GM12878 (cell line): ENCODE results near the gene ITGA4. TPM values are rescaled to one million over a fixed set of nuclear protein-coding genes. Genes with fewer than 3 reads are reported as not detected.

Experiments used
- ATAC-seq: fragments of 200-7000 bp; cut with Tn5 transposase; 3 replicates; pipeline ENCODE4 v1.9.1; 2020; ENCODE audit warnings: mild to moderate bottlenecking, moderate library complexity
- BruUV-seq: library from RNA; stranded (reverse); fragments of 400-500 nt; replicated peaks from 2 replicates; lab custom pipeline; 2021; lab: Mats Ljungman, UMichigan
- CTCF ChIA-PET: fragments of 300-600 bp; sonication (Branson Sonifier 250); formaldehyde crosslinking; extraction: SDS; loops from one replicate; lab custom pipeline; 2021; ENCODE audit warnings: inconsistent platforms; lab: Yijun Ruan, JAX
- POLR2A ChIA-PET: fragments of 350-600 bp; formaldehyde crosslinking; extraction: SDS; loops from one replicate; lab custom pipeline; 2021; ENCODE audit warnings: inconsistent platforms; lab: Charles Lee
- RAD21 ChIA-PET: fragments of 300-600 bp; sonication (Branson Sonifier 250); formaldehyde crosslinking; loops from one replicate; lab custom pipeline; 2023; ENCODE audit warnings: antibody characterized with exemption; ENCODE audit not compliant: unreplicated experiment; lab: Charles Lee
- SMC1A ChIA-PET: fragments of 300-600 bp; sonication (Branson Sonifier 250); formaldehyde crosslinking; loops from one replicate; lab custom pipeline; 2023; ENCODE audit not compliant: unreplicated experiment, uncharacterized antibody; lab: Charles Lee
- DNase-seq: peaks from one replicate; pipeline ENCODE4 v3.0.0-alpha.2; 2011; ENCODE audit warnings: low read depth, low spot score
- FAIRE-seq: peaks from 3 replicates; lab custom pipeline; 2011; peaks lifted over from hg19 to GRCh38; lab: Jason Lieb, UNC
- H2AFZ ChIP-seq: 2 replicates; pipeline ENCODE4 v1.6.0; 2011; ENCODE audit warnings: low read depth, low read length, control low read depth; ENCODE audit not compliant: control insufficient read depth
- H3K27ac ChIP-seq: 2 replicates; pipeline ENCODE4 v1.5.1; 2011; ENCODE audit warnings: control low read depth; ENCODE audit not compliant: control insufficient read depth, insufficient read depth
- H3K27me3 ChIP-seq, 2 experiments: replicated peaks in 1 of 2; 2 replicates each; pipeline versions ENCODE4 v1.6.0 to v1.6.1; 2011; ENCODE audit warnings: low read length in 1 of 2; ENCODE audit not compliant: control insufficient read depth in 2 of 2, insufficient read depth in 2 of 2
- H3K36me3 ChIP-seq, 2 experiments: 2 replicates each; pipeline ENCODE4 v1.5.1; 2011; ENCODE audit warnings: low read length in 1 of 2; ENCODE audit not compliant: control insufficient read depth in 2 of 2, insufficient read depth in 2 of 2
- H3K4me1 ChIP-seq: 2 replicates; pipeline ENCODE4 v1.6.1; 2011; ENCODE audit warnings: mild to moderate bottlenecking, low read length, moderate library complexity, mixed read lengths; ENCODE audit not compliant: control insufficient read depth, insufficient read depth
- H3K4me2 ChIP-seq: 2 replicates; pipeline ENCODE4 v1.6.0; 2011; ENCODE audit warnings: control low read depth; ENCODE audit not compliant: control insufficient read depth, insufficient read depth
- H3K4me3 ChIP-seq: fragments of 200-600 bp; sonication (generic); 2 replicates; pipeline ENCODE4 v1.5.1; 2016
- H3K79me2 ChIP-seq: 2 replicates; pipeline ENCODE4 v1.6.0; 2011; ENCODE audit warnings: low read length; ENCODE audit not compliant: control insufficient read depth, insufficient read depth
- H3K9ac ChIP-seq: 2 replicates; pipeline ENCODE4 v1.8.0; 2011; ENCODE audit warnings: low read length, control low read depth, mixed read lengths; ENCODE audit not compliant: control insufficient read depth, insufficient read depth
- H3K9me3 ChIP-seq: replicated peaks from 3 replicates; pipeline ENCODE4 v1.5.1; 2011; ENCODE audit warnings: mild to moderate bottlenecking, low read length; ENCODE audit not compliant: control insufficient read depth, insufficient read depth
- H4K20me1 ChIP-seq: 2 replicates; pipeline ENCODE4 v1.6.0; 2011; ENCODE audit not compliant: control insufficient read depth, insufficient read depth
- CBX3 ChIP-seq: fragments of 200-600 bp; sonication (generic); IDR thresholded peaks from 2 replicates; pipeline ENCODE4 v1.6.1; 2016; ENCODE audit warnings: low read depth, borderline replicate concordance
- CHD2 ChIP-seq: IDR thresholded peaks from 2 replicates; pipeline ENCODE4 v1.6.1; 2011; ENCODE audit warnings: low read depth, low read length, improper control_type of control experiment, borderline replicate concordance
- CTCF ChIP-seq, 3 experiments: IDR thresholded peaks in 2 of 3; conservative IDR thresholded peaks in 1 of 3; 2 replicates each; pipeline ENCODE4 v1.5.1; 2011; ENCODE audit warnings: low read depth in 3 of 3, low read length in 3 of 3, mild to moderate bottlenecking in 3 of 3, control low read depth in 2 of 3, moderate library complexity in 2 of 3, inconsistent platforms in 1 of 3, mixed read lengths in 1 of 3; ENCODE audit not compliant: control insufficient read depth in 2 of 3, insufficient read depth in 1 of 3; ENCODE audit errors: extremely low read depth in 1 of 3
- HDAC6 ChIP-seq: fragments of 200-600 bp; sonication (generic); IDR thresholded peaks from one replicate; pipeline ENCODE4 v1.8.0; 2017; ENCODE audit warnings: antibody characterized with exemption; ENCODE audit not compliant: unreplicated experiment
- IKZF2 ChIP-seq, 2 experiments: fragments of 450-650 bp; IDR thresholded peaks; 2 replicates each; pipeline ENCODE4 v1.6.1; 2017; ENCODE audit warnings: mild to moderate bottlenecking in 2 of 2, moderate library complexity in 2 of 2
- MYC ChIP-seq: IDR thresholded peaks from 2 replicates; pipeline ENCODE4 v1.6.1; 2011; ENCODE audit warnings: mild to moderate bottlenecking, low read length, moderate library complexity, inconsistent platforms; ENCODE audit not compliant: insufficient read depth, insufficient replicate concordance, insufficient read length, severe bottlenecking
- NRF1 ChIP-seq: conservative IDR thresholded peaks from 2 replicates; pipeline ENCODE4 v1.6.1; 2011; ENCODE audit warnings: mild to moderate bottlenecking, low read depth, low read length, improper control_type of control experiment
- POLR2A ChIP-seq: IDR thresholded peaks from 2 replicates; pipeline ENCODE4 v1.6.1; 2011; ENCODE audit warnings: low read depth, mild to moderate bottlenecking, low read length
- POU2F2 ChIP-seq: IDR thresholded peaks from 3 replicates; pipeline ENCODE4 v1.6.1; 2011; ENCODE audit warnings: low read depth, mild to moderate bottlenecking, low read length, borderline replicate concordance
- SIN3A ChIP-seq: IDR thresholded peaks from 2 replicates; pipeline ENCODE4 v1.6.1; 2012; ENCODE audit warnings: low read depth, low read length, improper control_type of control experiment
- SIX5 ChIP-seq: IDR thresholded peaks from 2 replicates; pipeline ENCODE4 v1.6.1; 2011; ENCODE audit warnings: mild to moderate bottlenecking, low read depth, low read length, moderate library complexity; ENCODE audit not compliant: severe bottlenecking
- SMC3 ChIP-seq: IDR thresholded peaks from 2 replicates; pipeline ENCODE4 v1.6.1; 2011; ENCODE audit warnings: low read length, improper control_type of control experiment, borderline replicate concordance
- TCF7 ChIP-seq: IDR thresholded peaks from 2 replicates; pipeline ENCODE4 v1.6.1; 2014; ENCODE audit warnings: antibody characterized with exemption, borderline replicate concordance
- ZBED1 ChIP-seq: IDR thresholded peaks from 2 replicates; pipeline ENCODE4 v1.6.1; 2016; ENCODE audit warnings: borderline replicate concordance
- ZBTB11 ChIP-seq: fragments of 450-650 bp; formaldehyde crosslinking; IDR thresholded peaks from 2 replicates; pipeline ENCODE4 v1.5.0; 2022; ENCODE audit warnings: mild to moderate bottlenecking, missing genetic modification characterization
- ZNF384 ChIP-seq: IDR thresholded peaks from 2 replicates; pipeline ENCODE4 v1.6.1; 2012; ENCODE audit warnings: low read depth, mild to moderate bottlenecking, low read length, improper control_type of control experiment, borderline replicate concordance
- WGBS: methylation state at CpG from one replicate; pipeline ENCODE4 v1.1.6; 2016; ENCODE audit warnings: low lambda C conversion rate; ENCODE audit not compliant: insufficient replicate concordance, insufficient coverage; ENCODE audit errors: missing lambda C conversion rate; 5-methylcytosine and 5-hydroxymethylcytosine counted together
- in situ Hi-C: fragments of 300-500 bp; cut with MboI; formaldehyde crosslinking; loops from 9 replicates; pipeline ENCODE4 v1.14.3; 2018; ENCODE audit warnings: mixed read lengths
- intact Hi-C: fragments of 100-400 bp; cut with micrococcal nuclease; formaldehyde crosslinking; loops from one replicate; pipeline ENCODE4 v1.14.2; 2022; ENCODE audit not compliant: unreplicated experiment
- polyA plus RNA-seq, 11 experiments: library from polyadenylated mRNA; depleted of rRNA in 4 of 11; unstranded in 6 of 11; stranded (reverse) in 5 of 11; fragments of >200 nt; fragmentation: Nextera tagmentation in 4 of 11; fragmentation: Illumina TruSeq in 1 of 11; extraction: Ambion mirVana in 4 of 11; extraction: Trizol in 1 of 11; gene quantifications; 1 replicate in 1 of 11; 2 replicates in 10 of 11; pipeline versions ENCODE4 v1.2.1 to v1.2.3, GENCODE V29; 2011 to 2016; ENCODE audit warnings: inconsistent platforms in 2 of 11, missing spikeins in 2 of 11, low read depth in 1 of 11
- total RNA-seq, 4 experiments: library from RNA; depleted of rRNA in 3 of 4; stranded (reverse); fragments of >200 nt in 3 of 4; fragmentation: Illumina TruSeq in 1 of 4; extraction: Trizol in 1 of 4; gene quantifications; 2 replicates each; pipeline versions ENCODE4 v1.2.1 to v1.2.3, GENCODE V29; 2013 to 2021
- TF ChIP-seq, protein P1 (sequence below): fragments of 150-350 bp; IDR thresholded peaks from 2 replicates; pipeline ENCODE4 v1.6.1; 2014; ENCODE audit warnings: mild to moderate bottlenecking, low read depth, low read length

ITGA4 gene
- total and polyA plus RNA-seq, 10 of the 15 experiments (the other 5 are each of a cell fraction or from before 2014, with no cell fraction given), result 12.4 to 87.9 (median 63.5) TPM

DNA sequence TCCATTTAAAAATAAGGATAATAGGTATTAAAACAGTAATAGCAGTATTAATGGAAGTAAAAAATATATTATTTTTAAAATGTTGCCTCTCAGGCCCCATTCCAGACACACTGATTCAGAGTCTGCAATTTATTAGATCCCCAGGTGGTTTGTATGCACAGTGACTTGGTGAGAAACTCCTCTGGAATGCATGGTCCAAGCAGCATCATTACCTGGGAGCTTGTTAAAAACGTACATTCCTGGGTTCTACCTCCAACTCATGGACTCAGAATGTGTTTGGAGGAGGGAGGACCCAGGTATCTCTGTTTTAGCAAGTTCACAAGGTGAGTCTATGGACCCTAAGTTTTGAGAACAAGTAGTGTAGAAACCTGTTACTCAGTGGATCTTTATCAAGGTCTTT, 95.6 kb downstream of the ITGA4 start:
- in situ Hi-C loops, result no loop called here
- TF ChIP-seq SIX5, result no peak
- TF ChIP-seq CBX3, result no peak
- TF ChIP-seq TCF7, result no peak
- no peak for TF ChIP-seq POLR2A
- TF ChIP-seq NRF1, result no peak
- TF ChIP-seq ZNF384, result no peak
- no peak for TF ChIP-seq HDAC6
- TF ChIP-seq ZBTB11, result no peak
- no peak for TF ChIP-seq MYC
- TF ChIP-seq SMC3, result no peak
- no peak for TF ChIP-seq POU2F2
- TF ChIP-seq ZBED1, result no peak
- no peak for TF ChIP-seq IKZF2 (IDR thresholded peaks at IDR 0.05)
- TF ChIP-seq SIN3A, result no peak
- no peak for TF ChIP-seq CTCF (IDR thresholded peaks at IDR 0.05 in 2 of 3, conservative IDR thresholded peaks at IDR 0.05 in 1 of 3; ENCODE audit: control insufficient read depth in 2 of 3, extremely low read depth in 1 of 3, insufficient read depth in 1 of 3, low read depth in 3 of 3, low read length in 3 of 3)
- TF ChIP-seq, protein P1, sequence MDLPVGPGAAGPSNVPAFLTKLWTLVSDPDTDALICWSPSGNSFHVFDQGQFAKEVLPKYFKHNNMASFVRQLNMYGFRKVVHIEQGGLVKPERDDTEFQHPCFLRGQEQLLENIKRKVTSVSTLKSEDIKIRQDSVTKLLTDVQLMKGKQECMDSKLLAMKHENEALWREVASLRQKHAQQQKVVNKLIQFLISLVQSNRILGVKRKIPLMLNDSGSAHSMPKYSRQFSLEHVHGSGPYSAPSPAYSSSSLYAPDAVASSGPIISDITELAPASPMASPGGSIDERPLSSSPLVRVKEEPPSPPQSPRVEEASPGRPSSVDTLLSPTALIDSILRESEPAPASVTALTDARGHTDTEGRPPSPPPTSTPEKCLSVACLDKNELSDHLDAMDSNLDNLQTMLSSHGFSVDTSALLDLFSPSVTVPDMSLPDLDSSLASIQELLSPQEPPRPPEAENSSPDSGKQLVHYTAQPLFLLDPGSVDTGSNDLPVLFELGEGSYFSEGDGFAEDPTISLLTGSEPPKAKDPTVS, result no peak
- no peak for TF ChIP-seq CHD2

More for the DNA sequence above, 95.6 kb downstream of the ITGA4 start:
- no peaks in the 10 kb centered on the region for H3K4me1 ChIP-seq
- no peaks in the 10 kb centered on the region for H4K20me1 ChIP-seq
- no peak overlapping the region for H3K27ac ChIP-seq
- no peak overlapping the region for H3K9ac ChIP-seq
- H3K27me3 ChIP-seq, result no peaks in the 10 kb centered on the region
- no TSS peak for BruUV-seq
- no peak for ATAC-seq
- H3K4me3 ChIP-seq, result no peak overlapping the region
- ChIA-PET RAD21 (no interaction called here), POLR2A (no interaction called here), CTCF (no interaction called here), SMC1A (no interaction called here)
- 0% methylated on average over 1 of the region's 1 CpG for WGBS
- no peaks in the 10 kb centered on the region for H3K79me2 ChIP-seq
- DNase-seq, result no peak
- FAIRE-seq, result no peak
- H2AFZ ChIP-seq, result no peak overlapping the region
- no peak overlapping the region for H3K4me2 ChIP-seq
- no peaks in the 10 kb centered on the region for H3K9me3 ChIP-seq
- intact Hi-C loops, result no loop called here
- no peaks in the 10 kb centered on the region; a peak in 1 of 4 replicates for H3K36me3 ChIP-seq
